HG03432 (cell line): ENCODE data around the gene ITGA2.
A peak's percentile ranks its signal among the peaks of the same experiment; 100 is the strongest.

Experiments
- ATAC-seq: cut with Tn5 transposase; IDR thresholded peaks from one replicate; pipeline ENCODE4 v1.9.1; 2021; ENCODE audit warnings: mild to moderate bottlenecking, moderate library complexity; ENCODE audit not compliant: unreplicated experiment

The ITGA2 gene

GRCh38 chr5:53053364-53053763 lies 64.2 kb downstream of the ITGA2 start:
- no peak for ATAC-seq

DNA sequence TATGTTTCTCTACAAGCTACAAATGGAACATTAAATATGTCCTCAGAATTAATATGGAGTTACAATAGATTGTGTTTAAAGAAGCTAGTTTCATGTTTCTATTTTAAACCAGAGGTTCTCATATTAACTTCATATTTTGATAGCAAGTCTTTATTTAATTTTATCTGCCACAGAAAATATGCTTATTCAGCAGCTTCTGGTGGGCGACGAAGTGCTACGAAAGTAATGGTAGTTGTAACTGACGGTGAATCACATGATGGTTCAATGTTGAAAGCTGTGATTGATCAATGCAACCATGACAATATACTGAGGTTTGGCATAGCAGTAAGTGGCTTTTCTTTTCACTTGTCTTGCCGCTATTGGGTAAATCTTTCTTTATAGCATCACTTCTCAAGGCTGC lies 66.2 kb downstream of the ITGA2 start:
- no peak for ATAC-seq

- ATAC-seq, result no peak
Observed at GRCh38 chr5:53059281-53059680, 70.1 kb downstream of the ITGA2 start.

DNA sequence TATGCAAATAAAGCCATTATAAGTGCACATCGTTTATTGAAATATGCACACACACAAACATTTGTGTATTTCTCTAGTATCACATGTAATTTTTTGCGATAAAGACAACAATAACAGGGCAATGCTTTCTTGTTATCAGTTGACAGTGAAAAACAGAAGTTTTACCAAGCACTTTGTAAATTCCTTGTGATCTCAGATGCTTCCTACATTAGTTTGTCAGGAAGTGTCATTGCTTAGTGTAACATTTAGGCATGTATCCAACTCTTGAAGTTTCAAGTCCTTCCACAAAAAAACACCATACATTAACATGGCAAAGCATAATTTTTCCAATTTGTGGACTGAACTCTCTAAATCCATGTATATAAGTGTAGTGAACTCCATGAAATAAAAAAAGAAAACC lies 74.0 kb downstream of the ITGA2 start:
- ATAC-seq, result no peak

- ATAC-seq, result no peak
Observed at GRCh38 chr5:53063791-53064190, 74.6 kb downstream of the ITGA2 start.

GRCh38 chr5:53066088-53066487 lies 76.9 kb downstream of the ITGA2 start:
- ATAC-seq, result no peak

- ATAC-seq, result no peak
Observed at GRCh38 chr5:53067641-53068040, 78.5 kb downstream of the ITGA2 start.

GRCh38 chr5:53068291-53068836 lies 79.2 kb downstream of the ITGA2 start:
- ATAC-seq, result no peak

DNA sequence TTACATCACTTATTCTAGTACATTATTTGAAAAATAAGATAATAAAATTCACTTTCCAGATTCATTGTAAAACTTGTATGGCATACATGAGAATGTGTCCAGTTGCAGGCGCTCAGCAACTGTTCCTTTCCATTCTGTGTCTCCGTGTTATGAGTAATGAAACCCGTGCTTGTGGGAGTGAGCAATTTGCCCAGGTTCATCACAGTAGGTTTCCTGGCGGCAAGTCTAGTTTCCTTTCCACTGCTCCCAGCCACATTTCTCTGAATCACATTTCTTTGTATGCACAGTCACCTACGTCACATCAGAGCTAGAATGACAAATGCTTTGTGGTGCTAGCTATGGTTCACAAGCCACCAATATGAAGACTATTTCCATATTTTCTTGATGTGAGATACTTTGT lies 80.5 kb downstream of the ITGA2 start:
- ATAC-seq, result no peak

- ATAC-seq, result no peak
Observed at GRCh38 chr5:53071298-53071697, 82.1 kb downstream of the ITGA2 start.

DNA sequence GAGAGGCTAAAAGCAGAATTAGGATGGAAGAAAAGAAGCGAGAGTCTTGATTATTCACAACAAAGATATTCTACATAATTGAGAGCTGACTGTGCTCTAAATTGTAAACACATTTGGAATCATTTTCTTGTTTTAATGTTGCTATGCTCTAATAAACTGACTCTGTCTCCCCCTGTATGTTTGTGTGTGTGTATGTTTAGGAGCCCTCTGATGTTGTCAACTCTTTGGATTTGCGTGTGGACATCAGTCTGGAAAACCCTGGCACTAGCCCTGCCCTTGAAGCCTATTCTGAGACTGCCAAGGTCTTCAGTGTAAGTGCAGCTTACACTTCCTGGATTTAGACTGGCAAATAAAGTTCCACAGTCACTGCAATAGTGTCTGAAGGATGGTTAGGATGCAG lies 82.6 kb downstream of the ITGA2 start:
- ATAC-seq, result no peak

DNA sequence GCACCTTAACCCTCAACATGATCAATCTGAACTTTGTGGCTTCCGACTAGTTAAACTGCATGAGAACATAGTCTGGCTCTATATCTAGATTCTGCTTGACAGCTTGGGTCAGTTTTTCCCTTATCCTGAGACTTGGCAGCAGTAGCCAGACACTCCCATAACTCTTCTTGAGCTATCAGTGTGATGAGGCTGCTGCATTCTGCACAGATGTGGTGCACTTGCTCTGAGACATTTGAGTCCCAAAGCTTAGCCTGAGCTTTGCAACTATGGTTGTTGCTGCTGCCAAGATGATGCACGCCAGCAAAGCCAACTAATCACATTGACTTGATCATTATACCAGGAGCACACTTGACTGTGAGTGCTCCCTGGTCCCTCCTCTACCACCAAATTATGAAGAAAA lies 84.2 kb downstream of the ITGA2 start:
- no peak for ATAC-seq

- ATAC-seq, result no peak
Observed at GRCh38 chr5:53076014-53076583, 86.9 kb downstream of the ITGA2 start.

- ATAC-seq, result no peak
Observed at GRCh38 chr5:53080271-53080670, 91.1 kb downstream of the ITGA2 start.

DNA sequence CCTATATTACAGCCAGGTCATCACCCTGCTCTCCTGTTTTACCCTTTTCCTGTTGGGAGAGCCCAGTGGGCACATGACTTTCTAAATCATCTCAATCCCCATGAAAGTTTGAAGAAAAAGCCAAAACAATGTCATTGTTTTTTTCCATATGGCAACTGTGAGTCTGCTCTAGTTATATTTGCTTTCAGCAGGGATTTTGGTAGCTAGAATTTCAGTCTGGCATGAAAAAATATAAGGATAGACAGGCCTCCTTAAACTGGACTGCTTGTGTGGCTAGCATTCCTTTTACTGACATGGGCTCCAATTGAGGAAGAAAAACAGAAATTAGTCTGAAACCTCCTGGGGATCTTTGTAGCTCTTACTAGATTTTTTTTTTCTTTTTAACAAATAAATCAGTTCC lies 94.8 kb downstream of the ITGA2 start:
- no peak for ATAC-seq

- no peak for ATAC-seq
Observed at GRCh38 chr5:53084546-53085255, 95.5 kb downstream of the ITGA2 start.

GRCh38 chr5:53087171-53087570 lies 98.0 kb downstream of the ITGA2 start:
- ATAC-seq, result no peak

DNA sequence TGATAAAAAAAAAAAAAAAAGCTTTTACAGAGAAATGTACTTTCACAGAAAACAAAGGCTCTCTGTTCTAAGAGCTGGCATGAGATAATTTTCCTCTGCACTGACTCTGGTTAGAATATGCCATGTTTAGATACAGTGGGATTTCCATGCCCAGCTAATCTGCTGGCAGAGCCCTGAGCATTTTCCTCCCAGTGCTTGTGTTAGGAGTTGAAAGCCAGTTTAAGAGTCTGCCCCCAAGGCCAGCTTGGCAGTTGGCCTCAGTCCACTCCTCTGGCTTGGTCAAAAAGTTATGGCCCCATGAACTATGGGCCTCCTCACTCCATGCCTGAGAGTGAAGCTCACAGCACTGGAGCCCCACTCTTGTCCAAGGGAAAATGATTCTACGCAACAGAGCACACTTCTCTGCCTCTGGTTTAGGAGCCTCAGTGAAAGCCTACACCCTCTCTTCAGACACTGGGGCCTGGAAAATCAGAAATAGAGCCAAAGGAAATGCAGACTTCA lies 98.5 kb downstream of the ITGA2 start:
- ATAC-seq, result no peak

DNA sequence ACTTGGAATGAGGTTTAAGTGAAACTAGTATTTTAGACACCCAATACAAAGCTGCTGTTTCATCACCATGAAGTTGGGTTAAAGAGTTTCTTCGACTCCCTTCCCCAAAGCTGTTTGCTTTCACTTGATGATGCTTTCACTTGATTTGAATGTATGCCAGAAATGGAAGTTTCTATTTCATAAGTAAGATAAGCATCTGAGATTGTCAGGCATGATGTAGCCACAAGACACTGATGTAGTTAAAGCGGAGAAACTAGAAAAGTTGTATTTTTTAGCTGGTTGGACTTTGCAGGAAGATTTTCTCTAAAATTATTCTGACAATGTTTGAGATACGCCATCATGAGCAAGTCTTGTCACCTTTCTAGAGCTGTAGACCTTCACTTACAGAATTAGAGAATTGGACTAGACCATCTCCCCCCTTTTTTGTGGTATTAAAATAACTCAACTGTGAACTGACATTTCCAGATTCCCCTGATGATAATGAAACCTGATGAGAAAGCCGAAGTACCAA lies 100.4 kb downstream of the ITGA2 start:
- ATAC-seq, result peak; percentile 96

DNA sequence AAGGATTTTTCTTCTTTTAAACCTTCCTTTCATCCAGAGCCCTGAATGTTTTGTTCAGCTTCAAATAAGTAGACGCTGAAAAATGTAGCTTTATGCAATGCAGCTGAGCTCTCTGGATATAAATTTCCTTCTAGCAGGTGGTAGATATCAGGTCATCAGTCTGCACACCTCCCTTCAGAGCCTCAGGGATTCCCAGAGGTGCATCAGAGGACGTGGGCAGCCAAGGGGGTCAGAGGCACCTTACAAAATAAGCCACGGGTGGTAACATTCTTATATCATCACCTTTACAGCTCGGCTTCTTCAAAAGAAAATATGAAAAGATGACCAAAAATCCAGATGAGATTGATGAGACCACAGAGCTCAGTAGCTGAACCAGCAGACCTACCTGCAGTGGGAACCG lies 101.1 kb downstream of the ITGA2 start:
- ATAC-seq, result no peak

- no peak for ATAC-seq
Observed at GRCh38 chr5:53091289-53091688, 102.1 kb downstream of the ITGA2 start.

DNA sequence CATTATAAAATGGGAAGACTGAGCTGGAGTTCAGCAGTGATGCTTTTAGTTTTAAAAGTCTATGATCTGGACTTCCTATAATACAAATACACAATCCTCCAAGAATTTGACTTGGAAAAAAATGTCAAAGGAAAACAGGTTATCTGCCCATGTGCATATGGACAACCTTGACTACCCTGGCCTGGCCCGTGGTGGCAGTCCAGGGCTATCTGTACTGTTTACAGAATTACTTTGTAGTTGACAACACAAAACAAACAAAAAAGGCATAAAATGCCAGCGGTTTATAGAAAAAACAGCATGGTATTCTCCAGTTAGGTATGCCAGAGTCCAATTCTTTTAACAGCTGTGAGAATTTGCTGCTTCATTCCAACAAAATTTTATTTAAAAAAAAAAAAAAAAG lies 103.1 kb downstream of the ITGA2 start:
- ATAC-seq, result no peak
